B cell (primary cell): ENCODE data around the gene STK11.

Experiments used
- CTCF ChIP-seq: fragments of 200-600 bp; IDR thresholded peaks from one replicate; pipeline ENCODE4 v1.8.0; 2022; ENCODE audit warnings: antibody characterized with exemption, mild to moderate bottlenecking
- EZH2 ChIP-seq: IDR thresholded peaks from 2 replicates; pipeline ENCODE4 v1.6.1; 2012; ENCODE audit warnings: borderline replicate concordance, low read depth, mild to moderate bottlenecking, moderate library complexity, low read length; ENCODE audit not compliant: insufficient read depth, poor library complexity, severe bottlenecking

- TF ChIP-seq CTCF (no peak), EZH2 (no peak)
Observed at GRCh38 chr19:1220477-1220930, 14.9 kb downstream of the STK11 start.
